GM12874 (cell line): ENCODE measurements around the gene HMGB2.

Experiments used
- TF ChIP-seq, protein P1 (sequence below): IDR thresholded peaks from 2 replicates; pipeline ENCODE4 v1.5.1; 2011; ENCODE audit warnings: low read depth, mild to moderate bottlenecking, control low read depth, low read length, moderate library complexity; ENCODE audit not compliant: insufficient read depth

Gene HMGB2

DNA sequence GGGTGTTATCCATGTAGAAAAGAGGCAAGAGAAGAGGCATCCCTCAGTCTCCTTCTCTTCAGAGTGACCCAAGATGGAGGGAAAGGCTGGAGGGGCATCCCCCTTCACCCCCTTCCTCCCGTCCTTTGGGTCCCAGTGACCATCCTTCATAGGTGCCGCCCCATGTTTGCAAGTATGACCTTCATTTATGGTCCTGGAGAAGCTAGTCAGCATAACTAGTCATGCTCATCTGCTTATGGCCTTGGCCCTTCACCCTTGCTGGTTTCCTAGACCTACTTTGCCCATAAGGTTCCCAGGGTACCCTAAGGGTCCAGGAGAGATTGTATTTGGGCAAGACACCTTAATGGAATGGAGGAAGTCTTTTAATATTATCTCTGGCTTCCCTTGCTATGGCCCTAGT is 46.7 kb downstream of the HMGB2 start:
- TF ChIP-seq, protein P1, sequence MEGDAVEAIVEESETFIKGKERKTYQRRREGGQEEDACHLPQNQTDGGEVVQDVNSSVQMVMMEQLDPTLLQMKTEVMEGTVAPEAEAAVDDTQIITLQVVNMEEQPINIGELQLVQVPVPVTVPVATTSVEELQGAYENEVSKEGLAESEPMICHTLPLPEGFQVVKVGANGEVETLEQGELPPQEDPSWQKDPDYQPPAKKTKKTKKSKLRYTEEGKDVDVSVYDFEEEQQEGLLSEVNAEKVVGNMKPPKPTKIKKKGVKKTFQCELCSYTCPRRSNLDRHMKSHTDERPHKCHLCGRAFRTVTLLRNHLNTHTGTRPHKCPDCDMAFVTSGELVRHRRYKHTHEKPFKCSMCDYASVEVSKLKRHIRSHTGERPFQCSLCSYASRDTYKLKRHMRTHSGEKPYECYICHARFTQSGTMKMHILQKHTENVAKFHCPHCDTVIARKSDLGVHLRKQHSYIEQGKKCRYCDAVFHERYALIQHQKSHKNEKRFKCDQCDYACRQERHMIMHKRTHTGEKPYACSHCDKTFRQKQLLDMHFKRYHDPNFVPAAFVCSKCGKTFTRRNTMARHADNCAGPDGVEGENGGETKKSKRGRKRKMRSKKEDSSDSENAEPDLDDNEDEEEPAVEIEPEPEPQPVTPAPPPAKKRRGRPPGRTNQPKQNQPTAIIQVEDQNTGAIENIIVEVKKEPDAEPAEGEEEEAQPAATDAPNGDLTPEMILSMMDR, result no peak

DNA sequence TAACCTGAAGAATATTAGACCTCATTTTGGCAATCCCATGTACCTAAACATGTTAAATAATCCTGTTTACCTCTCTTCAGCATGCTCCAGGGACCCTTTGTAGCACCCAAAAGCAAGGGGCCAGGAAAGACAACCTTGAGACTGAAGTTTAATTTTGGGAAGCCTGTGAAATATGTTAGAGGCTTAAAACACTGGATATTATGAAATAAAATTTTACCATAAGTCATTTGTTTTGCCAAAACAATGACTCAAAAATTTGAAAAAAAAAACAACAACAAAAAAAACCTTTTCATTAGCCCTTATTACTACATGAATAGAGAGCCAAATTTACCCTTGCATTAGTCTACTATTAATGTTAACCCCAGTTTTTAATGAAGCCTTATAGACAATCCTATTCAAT is 49.7 kb downstream of the HMGB2 start:
- TF ChIP-seq, protein P1, result no peak

DNA sequence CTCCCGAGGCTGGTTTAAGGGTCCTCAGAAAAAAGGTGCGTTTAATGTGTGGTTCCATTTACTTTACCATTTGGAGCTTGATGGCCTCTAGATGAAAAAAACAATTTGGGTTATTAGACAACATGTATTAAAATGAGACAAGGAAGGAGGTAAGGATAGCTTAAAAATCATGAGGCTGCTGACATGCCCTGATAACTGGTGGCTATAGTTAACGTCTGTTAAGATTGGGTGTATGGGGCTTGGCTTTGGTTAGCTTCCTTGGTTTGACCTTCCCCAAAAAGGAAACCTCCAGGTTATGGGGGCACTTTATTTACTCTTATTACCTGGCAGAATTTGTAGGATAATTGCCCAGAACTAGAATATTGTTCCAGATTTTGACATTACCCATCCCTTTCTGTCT is 51.5 kb downstream of the HMGB2 start:
- TF ChIP-seq, protein P1, result no peak

DNA sequence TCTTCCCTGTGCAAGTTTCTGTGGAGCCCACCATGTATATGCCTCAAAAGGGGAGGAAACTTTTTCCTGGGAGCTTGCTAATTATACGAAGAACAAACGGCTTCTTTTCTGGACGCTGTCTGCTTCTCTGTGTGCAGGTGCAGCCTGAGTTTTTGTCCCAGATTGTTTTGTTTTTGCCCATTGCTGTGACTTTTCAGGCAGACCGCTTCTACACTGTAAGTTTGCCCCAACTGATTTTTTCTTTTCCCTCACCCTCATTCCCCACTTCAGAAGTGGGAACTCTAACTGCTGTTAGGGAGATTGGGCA is 51.9 kb downstream of the HMGB2 start:
- TF ChIP-seq, protein P1, result no peak

DNA sequence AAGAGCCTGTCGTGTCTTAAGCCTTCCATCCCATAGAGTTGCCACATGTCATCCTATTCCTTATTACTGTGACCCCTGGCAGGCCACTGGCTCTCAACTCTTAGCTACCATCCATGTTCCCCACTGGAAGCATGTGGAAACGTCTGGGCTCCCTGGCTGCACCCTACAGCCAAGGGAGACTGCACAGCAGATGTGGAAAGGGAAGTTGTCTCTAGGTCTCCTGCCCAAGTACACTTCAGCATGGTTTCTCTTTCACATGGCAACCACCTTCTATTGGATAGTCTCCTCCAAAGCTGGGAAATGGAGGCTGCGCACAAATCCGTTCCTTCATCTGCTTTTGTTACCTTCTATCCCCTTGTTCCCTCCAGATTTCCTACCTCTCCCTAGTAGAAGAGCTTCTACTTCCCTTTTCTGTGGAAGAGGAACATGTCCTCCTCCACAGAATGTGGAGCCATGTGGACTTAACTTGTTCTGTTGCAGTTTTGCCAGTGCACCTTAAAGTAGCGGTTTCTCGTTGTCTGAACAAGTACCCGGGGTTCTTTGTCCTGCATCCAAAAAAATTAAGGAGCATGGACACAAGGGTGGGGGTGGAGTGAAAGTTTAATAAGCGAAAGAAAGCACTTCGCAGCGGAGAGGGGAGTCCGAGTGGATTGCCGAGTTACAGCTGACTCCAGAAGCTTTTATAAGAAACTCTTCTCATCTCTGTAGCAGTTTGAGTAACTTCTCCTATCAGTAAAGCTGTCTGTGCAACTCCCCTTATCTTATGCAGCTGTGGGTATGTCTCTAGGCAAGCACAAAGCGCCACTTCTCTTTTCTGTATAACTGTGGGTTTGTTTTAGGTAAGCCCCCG is 52.5 kb downstream of the HMGB2 start:
- TF ChIP-seq, protein P1, result no peak
